ENCODE data around the gene PRDX5.

- TF ChIP-seq, protein P1, sequence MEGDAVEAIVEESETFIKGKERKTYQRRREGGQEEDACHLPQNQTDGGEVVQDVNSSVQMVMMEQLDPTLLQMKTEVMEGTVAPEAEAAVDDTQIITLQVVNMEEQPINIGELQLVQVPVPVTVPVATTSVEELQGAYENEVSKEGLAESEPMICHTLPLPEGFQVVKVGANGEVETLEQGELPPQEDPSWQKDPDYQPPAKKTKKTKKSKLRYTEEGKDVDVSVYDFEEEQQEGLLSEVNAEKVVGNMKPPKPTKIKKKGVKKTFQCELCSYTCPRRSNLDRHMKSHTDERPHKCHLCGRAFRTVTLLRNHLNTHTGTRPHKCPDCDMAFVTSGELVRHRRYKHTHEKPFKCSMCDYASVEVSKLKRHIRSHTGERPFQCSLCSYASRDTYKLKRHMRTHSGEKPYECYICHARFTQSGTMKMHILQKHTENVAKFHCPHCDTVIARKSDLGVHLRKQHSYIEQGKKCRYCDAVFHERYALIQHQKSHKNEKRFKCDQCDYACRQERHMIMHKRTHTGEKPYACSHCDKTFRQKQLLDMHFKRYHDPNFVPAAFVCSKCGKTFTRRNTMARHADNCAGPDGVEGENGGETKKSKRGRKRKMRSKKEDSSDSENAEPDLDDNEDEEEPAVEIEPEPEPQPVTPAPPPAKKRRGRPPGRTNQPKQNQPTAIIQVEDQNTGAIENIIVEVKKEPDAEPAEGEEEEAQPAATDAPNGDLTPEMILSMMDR (IDR thresholded peaks at IDR 0.05): no peak
- no peak for TF ChIP-seq POLR2A (IDR thresholded peaks at IDR 0.05)
These were observed 33.3 kb downstream of the PRDX5 start for GRCh38 chr11:64351136-64351631.

Data from transverse colon (tissue), 3 donors.